HG03378 (cell line): ENCODE results near the gene ZFPM1.

Experiments
- ATAC-seq: cut with Tn5 transposase; IDR thresholded peaks from one replicate; pipeline ENCODE4 v1.9.1; 2021; ENCODE audit warnings: mild to moderate bottlenecking, moderate library complexity; ENCODE audit not compliant: unreplicated experiment

The ZFPM1 gene

DNA sequence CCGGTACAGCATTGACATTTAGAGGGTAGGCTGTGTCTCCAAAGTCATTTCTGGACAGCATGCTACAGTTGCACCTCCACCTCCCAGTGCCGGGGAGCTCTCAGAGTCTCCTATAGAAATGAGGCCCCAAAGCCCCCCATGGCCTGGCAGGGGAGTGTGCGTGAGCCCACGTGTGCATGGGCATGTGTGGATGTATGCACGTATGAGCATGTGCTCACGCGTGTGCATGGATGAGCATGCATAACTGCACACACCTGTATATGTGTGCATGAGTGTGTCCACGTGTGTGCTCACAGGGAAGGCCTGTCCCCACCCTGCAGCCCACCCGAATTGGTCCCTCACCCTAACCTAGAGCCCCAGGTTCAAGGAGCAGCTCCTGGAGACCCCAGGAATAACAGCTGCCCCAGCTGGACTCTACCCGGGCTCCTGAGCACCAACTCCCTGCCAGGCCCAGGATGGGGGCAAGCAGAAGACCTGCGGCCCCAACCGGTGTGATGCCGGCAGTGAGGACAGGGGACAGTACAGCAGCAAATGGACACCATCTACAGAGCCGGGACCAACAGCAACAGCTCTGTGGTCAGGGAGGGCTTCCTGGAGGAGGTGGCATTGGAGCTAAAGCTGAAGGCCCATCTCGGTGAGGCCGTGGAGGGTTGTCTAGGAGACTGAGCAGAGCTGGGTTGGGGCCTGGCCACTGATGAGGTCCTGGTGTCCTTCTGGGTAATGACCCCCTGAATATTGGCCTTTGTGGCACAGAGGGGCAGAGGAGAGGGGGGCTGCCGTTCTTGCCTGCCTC, 35.2 kb upstream of the ZFPM1 start:
- ATAC-seq = no peak

DNA sequence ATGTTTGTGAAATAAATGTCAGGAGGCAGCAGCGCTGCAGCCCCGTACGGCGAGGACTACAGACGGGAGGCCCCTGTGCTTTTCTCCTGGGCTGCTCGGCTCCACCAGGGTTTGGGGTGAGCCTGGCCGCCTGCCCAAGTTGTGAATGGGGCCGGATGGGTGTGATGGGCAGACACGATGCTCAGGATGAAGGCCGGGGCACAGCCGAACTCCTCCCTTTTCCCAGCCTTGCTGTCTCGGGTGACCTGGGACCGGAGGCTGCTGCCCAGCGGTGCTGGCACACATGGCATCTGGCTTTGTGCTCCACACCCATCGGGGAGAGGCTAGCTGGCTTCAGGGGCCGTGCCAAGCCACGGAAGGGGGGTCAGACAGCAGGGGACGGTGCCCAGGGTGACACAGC, 34.2 kb upstream of the ZFPM1 start:
- ATAC-seq = no peak

DNA sequence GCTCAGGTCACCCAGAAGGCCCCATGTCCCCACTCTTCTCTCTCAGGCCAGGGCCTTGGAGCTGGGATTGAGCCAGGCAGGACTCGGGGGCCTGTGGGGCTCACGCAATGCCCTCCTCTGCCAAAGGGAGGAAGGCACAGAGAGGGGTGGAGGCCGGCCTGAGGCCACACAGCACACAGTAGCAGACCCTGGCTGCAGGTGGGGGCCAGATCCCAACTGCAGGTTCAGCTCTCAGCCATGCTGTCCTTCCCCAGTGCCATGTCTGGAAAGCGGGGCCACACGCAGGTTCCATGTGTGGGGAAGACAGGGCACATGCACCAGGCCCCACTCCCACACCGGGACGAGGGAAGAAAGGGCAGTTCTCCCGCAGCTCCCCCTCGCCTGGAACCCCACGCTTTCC, 33.3 kb upstream of the ZFPM1 start:
- ATAC-seq = no peak

DNA sequence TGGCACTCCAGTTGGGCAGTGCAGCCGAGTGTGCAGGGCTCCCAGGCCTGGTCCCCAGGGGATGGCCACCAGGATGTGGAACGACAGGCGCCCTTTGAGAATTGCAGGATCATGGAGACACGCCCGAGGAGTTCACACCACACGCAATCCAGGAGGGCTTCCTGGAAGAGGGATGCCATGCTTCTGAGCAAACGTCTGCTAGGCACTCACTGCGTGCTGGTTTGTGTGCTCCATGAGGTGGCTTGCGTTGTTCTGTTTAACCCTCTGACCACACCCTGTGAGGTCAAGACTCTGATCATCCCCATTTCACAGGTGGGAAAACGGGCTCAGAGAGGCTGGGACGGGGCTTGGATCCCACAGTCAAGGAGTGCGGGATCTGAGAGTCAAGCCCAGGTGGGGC, 32.6 kb upstream of the ZFPM1 start:
- no peak for ATAC-seq

GRCh38 chr16:88421301-88421700, 31.8 kb upstream of the ZFPM1 start:
- no peak for ATAC-seq

- ATAC-seq = no peak
Measured at GRCh38 chr16:88421871-88422433, 31.1 kb upstream of the ZFPM1 start.

DNA sequence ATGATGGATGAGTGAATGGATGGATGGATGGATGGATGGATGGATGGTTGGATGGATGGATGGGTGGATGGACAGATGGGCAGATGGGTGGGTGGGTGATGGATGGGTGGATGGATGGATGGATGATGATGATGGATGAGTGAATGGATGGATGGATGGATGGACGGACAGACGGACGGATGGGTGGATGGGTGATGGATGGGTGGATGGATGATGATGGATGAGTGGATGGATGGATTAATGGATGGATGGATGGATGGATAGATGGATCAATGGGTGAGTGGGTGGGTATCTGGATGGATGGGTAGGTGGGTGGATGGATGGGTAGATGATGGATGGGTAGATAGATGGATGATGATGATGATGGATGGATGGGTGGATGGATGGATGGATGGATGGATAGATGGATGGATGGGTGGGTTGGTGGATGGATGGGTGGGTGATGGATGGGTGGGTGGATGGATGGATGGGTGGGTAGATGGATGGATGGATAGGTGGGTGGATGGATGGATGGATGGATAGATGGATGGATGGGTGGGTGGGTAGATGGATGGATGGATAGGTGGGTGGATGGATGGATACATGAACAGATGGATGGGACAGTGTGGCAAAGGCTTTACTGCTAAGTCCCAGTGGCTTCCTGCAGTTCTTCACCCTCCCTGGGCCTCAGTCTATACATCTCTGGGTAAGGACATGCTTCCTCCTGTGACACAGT, 30.2 kb upstream of the ZFPM1 start:
- ATAC-seq = no peak

DNA sequence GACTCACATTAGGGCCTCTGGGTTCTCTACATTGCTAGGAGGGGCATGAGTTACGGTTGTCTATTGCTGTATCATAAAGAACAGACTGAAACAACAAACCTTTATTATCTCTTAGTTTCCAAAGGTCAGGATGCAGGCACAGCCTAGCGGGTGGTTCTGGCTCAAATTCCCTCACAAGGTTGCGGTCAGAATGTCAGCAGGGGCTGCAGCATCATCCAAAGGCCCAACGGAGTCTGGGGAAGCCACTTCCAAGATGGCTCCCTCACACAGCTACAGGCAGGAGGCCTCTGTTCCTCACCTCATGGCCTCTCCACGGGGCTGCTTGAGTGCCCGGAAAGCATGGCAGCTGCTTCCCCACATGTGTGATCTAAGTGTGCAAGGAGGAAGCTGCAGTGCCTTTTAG, 29.6 kb upstream of the ZFPM1 start:
- ATAC-seq = no peak

DNA sequence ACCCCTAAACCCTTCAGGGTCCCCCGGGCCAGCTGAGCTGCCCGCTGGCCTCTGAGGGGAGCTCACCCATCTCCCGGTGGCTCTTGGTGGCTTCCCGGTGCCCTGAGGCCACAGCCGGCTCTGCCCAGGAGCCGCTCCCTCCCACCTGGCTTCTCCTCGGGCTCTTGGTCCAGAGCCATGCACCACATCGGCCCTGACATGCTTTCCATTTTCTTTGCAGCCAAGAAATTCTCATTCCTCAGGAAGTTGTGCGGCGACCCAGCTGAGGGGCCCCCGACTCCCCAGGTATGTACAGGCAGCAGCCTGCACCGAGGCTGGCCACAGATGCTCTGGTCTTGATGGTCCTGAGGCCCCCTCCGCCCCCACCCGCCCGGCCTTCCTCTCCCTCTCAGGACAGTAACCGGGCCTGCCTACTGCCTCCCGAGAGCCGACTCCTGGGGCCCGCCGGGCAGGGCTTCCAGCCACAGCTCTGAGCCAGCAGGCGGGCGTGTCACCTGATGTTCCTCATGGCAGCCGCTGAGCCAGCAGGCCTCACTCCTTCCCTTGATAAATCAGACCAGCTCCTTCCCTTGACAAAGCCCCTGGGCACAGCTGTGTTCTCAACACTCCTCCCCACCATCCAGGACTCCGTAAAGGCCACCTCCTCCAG, 28.4 kb upstream of the ZFPM1 start:
- no peak for ATAC-seq

DNA sequence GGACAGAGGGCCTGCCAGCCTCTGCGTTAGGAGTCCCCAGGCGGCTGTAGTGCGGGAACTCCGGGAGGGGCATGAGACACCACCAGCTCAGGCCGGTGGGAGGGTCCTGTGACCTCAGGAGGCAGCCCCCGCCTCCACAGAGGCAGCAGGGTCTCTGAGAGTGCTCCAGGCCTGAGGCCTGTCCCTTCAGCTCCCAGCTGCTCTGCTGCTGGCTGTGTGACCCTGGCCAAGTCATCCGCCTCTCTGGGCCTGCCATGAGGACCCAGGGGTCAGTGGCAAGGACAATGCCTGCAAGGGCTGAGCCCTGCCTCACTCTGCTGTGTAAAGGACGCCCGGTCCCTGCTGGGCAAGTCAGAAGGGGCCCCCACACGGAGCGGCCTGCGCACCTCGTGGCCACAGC, 27.1 kb upstream of the ZFPM1 start:
- no peak for ATAC-seq

DNA sequence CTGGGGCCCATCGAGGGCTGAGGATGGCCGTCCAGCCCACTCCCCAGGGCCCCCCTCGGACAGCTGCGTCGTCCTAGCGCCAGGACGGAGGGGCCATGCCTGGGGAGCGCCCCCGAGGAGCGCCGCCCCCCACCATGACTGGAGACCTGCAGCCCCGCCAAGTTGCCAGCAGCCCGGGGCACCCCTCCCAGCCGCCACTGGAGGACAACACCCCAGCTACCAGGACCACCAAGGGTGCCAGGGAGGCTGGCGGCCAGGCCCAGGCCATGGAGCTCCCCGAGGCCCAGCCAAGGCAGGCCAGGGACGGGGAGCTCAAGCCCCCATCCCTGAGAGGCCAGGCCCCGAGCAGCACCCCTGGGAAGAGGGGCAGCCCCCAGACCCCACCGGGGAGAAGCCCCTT, 25.7 kb upstream of the ZFPM1 start:
- no peak for ATAC-seq

- no peak for ATAC-seq
Measured at GRCh38 chr16:88428156-88428555, 24.9 kb upstream of the ZFPM1 start.

DNA sequence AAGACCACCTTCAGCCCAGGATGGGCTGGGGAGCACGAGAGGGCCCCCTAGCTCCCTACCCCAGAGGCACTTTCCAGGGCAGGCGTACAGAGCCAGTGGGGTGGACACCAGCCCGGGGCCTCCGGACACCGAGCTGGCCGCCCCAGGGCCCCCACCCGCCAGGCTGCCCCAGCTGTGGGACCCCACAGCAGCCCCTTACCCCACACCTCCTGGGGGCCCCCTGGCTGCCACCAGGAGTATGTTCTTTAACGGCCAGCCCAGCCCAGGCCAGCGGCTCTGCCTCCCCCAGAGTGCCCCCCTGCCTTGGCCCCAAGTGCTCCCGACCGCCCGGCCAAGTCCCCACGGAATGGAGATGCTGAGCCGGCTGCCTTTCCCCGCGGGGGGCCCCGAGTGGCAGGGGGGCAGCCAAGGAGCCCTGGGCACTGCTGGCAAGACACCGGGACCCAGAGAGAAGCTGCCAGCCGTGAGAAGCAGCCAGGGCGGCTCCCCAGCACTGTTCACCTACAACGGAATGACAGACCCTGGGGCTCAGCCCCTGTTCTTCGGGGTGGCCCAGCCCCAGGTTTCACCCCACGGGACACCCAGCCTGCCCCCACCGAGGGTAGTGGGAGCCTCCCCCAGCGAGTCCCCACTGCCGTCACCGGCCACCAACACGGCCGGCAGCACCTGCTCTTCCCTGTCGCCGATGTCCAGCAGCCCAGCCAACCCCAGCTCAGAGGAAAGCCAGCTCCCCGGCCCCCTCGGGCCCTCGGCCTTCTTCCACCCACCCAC, 24.3 kb upstream of the ZFPM1 start:
- ATAC-seq = no peak

DNA sequence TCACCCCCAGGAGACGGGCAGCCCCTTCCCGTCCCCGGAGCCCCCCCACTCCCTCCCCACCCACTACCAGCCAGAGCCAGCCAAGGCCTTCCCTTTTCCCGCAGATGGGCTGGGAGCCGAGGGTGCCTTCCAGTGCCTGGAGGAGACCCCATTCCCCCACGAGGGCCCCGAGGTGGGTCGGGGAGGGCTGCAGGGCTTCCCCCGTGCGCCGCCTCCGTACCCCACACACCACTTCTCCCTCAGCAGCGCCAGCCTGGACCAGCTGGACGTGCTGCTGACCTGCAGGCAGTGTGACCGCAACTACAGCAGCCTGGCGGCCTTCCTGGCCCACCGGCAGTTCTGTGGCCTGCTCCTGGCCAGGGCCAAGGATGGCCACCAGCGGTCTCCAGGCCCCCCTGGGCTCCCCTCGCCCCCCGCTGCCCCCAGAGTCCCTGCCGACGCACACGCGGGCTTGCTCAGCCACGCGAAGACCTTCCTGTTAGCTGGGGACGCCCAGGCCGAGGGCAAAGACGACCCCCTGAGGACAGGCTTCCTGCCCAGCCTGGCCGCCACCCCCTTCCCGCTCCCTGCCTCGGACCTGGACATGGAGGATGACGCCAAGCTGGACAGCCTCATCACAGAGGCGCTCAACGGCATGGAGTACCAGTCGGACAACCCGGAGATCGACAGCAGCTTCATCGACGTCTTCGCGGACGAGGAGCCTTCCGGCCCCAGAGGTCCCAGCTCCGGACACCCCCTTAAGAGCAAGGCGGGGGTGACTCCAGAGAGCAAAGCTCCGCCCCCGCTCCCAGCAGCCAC, 23.5 kb upstream of the ZFPM1 start:
- no peak for ATAC-seq

- no peak for ATAC-seq
Measured at GRCh38 chr16:88430185-88430523, 22.9 kb upstream of the ZFPM1 start.

GRCh38 chr16:88430524-88431446, 22.3 kb upstream of the ZFPM1 start:
- no peak for ATAC-seq

- no peak for ATAC-seq
Measured at GRCh38 chr16:88431651-88432050, 21.4 kb upstream of the ZFPM1 start.

GRCh38 chr16:88432174-88432573, 20.9 kb upstream of the ZFPM1 start:
- ATAC-seq = no peak

GRCh38 chr16:88432753-88433152, 20.3 kb upstream of the ZFPM1 start:
- ATAC-seq = no peak
